ENCODE data around the gene ARHGAP32.

ARHGAP32 gene

GRCh38 chr11:128948583-128948982 lies 243.5 kb downstream of the ARHGAP32 start:
- DNase-seq: no peak

- no peak for DNase-seq
Observed at GRCh38 chr11:128947773-128948172, 244.4 kb downstream of the ARHGAP32 start.

DNA sequence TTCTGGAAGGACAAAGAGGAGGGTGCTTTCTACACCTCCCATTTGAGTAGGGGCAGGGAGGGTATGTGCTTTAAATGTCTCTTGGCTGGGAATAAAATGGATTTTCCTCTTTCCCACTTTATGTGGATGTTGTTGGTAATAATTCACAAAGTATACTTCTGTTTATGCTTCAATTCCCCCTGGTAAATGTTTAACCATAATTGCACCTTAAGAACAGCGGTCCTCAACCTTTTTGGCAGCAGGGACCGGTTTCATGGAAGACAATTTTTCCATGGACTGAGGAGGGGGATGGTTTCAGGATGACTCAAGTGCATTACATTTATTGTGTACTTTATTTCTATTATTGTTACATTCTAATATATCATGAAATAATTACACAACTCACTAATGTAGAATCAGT lies 245.5 kb downstream of the ARHGAP32 start:
- no peak for DNase-seq

- no peak for DNase-seq
Observed at GRCh38 chr11:128943428-128943976, 248.6 kb downstream of the ARHGAP32 start.

DNA sequence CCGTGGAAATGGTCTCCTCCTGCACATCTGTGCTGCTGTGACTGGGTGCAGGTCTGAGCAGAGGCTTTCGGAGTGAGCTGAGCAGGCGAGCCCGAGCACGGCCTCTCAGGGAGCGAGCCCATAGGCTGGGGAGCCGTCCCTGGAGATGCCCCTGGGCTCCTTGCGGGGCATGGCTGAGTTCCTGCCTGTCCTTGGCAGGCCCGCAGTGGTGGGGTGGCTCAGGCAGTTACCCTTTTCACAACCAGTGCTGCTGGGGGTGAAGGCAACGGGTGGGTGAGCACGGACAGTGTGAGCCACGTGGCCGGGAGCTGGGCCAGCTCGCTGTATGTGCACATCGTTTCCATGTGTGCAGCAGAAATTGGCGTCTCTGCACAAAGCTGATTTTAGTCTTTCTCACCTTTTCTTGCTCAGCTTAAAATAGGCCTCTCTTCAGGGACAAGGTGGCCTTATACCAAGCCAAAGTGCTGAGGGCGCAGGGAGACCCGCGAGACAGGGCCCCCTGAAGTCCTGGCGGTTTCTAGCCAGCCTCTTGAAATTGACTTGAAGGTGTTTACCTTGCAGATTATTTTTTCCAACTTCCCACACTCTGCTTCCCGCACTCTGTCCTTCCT lies 249.2 kb downstream of the ARHGAP32 start, which contains the start of gene TP53AIP1:
Gene TP53AIP1 (minus strand): TSS at position 55 of the 611 bp plus-strand sequence. CDS start 5,053 bp downstream, outside the sequence.
- DNase-seq: no peak

DNA sequence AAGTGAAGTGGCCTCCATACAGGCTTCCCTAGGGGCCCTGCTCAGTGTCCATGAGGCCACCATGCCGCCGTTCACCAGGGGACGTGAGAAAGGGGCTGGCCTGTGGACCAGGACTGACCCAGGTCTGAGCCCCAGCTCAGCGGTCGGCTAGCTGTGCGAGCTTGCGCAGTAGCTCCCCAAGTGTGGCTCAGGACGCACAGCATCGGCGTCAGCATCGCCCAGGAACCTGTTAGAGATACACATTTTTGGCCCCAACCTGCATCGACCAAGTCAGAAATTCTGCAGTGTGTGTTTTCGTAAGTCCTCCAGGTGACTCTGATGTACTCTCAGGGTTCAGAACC lies 249.9 kb downstream of the ARHGAP32 start:
- DNase-seq: no peak

GRCh38 chr11:128941573-128942271 lies 250.4 kb downstream of the ARHGAP32 start:
- no peak for DNase-seq

- no peak for DNase-seq
Observed at GRCh38 chr11:128941110-128941509, 251.0 kb downstream of the ARHGAP32 start.

DNA sequence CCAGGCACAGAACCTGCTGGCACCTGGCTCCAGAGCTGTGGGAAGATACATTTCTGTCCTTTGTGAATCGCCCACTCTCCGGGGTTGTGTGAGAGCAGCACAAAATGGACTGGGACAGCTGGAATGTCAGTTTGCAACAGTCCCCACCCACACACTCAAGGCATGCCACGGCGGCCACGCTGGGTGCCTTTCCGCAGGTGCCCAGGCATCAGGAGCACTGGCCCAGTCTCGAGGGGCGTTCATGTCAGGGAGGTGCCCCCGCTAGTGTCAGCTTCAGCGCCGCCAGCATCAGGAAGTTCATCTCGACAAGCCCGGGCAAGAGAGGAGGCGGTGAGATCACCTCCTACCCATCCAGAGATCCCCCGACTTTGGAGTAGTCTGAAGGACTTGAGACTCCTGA lies 251.5 kb downstream of the ARHGAP32 start:
- DNase-seq: no peak

GRCh38 chr11:128940156-128940555 lies 252.0 kb downstream of the ARHGAP32 start:
- DNase-seq: no peak

GRCh38 chr11:128939591-128939990 lies 252.5 kb downstream of the ARHGAP32 start:
- DNase-seq: no peak

GRCh38 chr11:128938156-128938885 lies 253.8 kb downstream of the ARHGAP32 start:
- DNase-seq: no peak

GRCh38 chr11:128937480-128937879 lies 254.6 kb downstream of the ARHGAP32 start:
- DNase-seq: no peak

DNA sequence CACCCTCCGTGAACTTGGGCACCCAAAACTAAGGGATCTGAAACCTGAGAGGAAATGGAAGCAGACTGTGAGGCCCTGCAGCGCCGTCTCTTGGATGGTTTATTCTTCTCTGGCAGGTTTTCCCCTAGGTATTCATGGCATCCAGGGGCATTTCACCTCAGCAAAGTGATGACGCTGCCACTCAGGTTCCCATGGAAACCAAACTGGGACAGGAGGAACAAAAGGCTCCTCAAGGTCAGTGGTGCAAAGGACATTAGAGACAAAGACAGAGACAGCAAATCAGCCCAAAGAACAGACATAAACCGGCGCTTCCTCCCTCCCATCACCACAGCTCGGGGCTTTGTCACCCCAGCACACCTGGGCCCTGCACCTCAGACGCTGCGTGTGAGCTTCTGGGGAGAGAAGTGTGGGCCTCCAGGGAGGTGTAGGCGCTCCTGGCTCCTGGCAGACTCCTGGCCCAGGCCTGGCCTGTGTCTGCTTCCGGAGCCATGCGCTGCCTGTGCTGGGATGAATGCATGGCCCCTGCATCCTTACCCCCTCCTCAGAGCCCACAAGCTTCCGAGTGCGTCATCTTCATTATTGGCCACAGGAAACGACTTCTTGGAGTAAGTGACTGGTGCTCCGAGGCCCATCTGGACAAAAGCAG lies 255.4 kb downstream of the ARHGAP32 start:
- no peak for DNase-seq

DNA sequence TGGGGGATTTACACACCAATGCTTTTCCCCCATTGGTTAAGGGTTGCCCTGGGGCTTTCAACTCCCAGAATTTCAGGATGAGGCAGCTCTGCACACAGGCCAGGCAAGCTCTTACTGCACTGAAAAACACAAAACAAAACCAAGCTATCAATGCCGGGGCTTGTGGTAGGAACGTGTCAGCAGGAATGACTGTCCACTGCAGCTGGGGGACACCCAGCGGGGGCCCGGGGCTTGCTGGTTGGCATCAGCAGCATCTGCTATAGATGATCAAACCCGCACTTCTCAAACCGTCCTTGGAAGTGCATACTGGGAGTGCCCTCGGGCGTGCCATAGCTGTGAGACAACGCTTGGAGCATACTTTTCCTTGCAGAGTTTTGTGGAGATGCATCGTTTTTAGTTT lies 257.2 kb downstream of the ARHGAP32 start:
- no peak for DNase-seq

- no peak for DNase-seq
Observed at GRCh38 chr11:128934351-128934750, 257.8 kb downstream of the ARHGAP32 start.

DNA sequence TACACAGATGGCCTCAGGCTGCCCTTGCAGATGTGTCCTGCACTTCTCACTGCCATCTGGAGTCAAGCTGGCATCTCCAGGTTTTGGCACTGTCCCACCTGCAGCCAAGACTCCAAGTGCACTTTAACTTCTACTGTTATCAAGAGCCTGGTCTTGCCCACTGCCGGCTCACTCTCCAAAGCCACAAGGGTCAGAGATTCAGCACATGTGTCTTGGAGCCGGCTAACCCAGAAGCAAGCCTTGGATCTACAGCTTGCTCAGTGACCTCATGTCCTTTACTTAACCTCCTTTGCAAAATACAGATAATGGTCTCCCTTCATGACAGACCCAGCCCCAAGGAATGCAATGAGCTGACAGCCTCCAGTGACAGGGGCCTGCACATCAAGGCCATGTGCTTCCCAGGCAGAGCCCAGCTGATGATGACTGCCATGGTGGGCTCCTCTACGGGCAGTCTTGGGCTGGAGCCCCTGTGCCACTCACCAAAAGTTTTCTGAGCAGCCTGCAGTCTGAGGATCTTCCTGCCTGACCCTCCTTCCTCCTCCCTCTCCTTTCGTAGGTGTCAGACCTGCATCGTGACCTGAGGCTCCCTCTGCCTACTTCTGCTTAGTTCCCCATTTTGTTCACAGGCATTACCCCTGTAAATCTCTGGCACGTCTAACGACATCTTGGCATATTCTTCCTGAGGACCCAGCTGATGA lies 258.5 kb downstream of the ARHGAP32 start:
- no peak for DNase-seq

DNA sequence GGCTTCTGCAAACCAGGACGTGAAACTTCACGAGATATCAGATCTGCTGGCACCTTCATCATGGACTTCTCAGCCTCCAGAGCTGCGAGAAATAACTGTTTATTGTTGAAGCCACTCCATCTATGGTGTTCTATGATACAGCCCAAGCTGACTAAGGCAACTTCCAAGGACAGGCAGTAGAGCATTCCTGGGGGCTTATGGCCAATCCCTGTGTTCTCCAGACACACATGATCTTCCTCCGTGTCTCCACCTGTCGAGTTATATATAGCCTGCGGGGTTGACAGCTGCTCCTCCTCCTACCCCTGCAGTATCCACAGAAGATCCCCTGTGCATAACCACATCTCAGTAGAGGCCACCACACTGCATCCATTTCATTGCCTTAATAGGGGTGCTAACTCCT lies 260.5 kb downstream of the ARHGAP32 start:
- no peak for DNase-seq

DNA sequence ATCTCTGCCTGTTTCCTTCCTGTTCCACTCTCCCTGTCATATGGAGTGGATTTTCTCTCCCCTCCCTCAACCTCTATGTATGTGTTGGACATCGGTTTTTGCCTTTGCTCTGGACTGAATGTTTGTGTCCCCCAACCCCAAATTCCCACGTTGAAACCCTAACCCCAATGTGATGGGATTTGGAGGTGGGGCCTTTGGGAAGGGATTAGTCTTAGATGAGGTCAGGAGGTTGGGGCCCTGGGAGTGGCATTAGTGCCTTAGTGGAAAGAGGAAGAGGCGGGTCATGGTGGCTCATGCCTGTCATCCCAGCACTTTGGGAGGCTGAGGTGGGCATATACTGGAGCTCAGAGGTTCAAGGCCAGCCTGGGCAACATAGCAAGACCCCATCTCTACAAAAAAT lies 261.1 kb downstream of the ARHGAP32 start:
- DNase-seq: no peak

GRCh38 chr11:128929991-128930390 lies 262.1 kb downstream of the ARHGAP32 start:
- DNase-seq: no peak

GRCh38 chr11:128929468-128929867 lies 262.7 kb downstream of the ARHGAP32 start:
- DNase-seq: no peak

DNA sequence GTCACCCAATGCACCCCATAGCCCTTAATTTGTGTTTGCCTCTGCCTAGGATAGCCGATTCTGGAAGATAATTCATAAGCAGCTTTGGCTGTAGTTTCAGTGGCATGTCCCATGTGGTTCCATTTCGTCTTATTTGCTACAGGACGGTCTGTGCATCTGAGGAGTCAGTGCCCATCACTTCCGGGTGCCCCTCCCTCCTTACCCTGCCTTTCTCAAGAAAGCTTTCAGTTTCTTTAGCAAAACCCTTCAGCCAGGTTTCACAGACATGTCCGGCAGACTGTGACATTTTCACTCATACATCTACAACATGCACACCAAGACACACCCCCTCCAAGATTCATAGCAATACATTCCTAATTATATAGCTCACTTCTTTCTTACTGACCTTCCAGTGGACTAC lies 263.7 kb downstream of the ARHGAP32 start:
- DNase-seq: no peak

All from KG1 (cell line).